ENCODE measurements around the gene PARP15.
"Not testable (repeated sequence)": the region's sequence is repeated elsewhere in the genome, so short reads cannot be mapped to it uniquely, and the experiment has no call there.

Gene PARP15

DNA sequence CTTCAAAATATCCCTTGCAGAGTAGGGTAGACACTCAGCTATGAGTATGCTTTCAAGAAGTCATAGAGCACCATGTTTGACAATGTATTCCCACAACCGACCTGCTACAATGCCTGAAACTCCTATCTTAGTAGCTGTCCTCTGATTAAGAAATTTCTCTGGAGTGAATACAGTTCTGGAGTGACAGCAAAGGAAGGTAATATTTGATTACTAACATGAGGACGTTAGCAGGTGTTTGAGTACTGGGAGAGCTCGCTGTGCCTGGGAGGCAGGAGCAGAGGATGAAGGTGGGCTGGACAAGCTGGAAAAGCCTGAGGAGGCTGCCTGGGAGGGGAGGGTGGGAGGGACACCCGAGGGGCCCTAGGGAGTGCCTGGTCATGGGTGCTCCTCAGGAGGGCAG is 42.9 kb downstream of the PARP15 start:
- DNase-seq: no peak

DNA sequence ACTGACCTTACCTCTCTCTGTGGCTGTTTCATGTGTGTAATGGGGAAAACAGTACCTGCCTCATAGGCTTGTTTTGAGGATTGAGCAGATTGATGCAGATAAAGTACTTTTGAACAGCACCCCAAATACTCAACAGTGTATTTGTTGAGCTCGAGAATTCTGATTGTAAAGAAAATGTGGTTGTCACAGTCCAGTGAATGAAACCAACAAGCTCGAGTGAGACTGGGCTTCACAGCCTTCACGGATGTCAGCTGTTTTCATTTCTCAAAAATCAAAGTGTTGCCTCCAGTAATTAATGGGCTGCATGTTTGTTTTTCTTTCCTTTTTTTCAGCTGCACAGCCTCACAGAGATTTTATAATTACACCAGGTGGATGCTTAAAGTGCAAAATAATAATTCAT is 43.7 kb downstream of the PARP15 start:
- no peak for DNase-seq

DNA sequence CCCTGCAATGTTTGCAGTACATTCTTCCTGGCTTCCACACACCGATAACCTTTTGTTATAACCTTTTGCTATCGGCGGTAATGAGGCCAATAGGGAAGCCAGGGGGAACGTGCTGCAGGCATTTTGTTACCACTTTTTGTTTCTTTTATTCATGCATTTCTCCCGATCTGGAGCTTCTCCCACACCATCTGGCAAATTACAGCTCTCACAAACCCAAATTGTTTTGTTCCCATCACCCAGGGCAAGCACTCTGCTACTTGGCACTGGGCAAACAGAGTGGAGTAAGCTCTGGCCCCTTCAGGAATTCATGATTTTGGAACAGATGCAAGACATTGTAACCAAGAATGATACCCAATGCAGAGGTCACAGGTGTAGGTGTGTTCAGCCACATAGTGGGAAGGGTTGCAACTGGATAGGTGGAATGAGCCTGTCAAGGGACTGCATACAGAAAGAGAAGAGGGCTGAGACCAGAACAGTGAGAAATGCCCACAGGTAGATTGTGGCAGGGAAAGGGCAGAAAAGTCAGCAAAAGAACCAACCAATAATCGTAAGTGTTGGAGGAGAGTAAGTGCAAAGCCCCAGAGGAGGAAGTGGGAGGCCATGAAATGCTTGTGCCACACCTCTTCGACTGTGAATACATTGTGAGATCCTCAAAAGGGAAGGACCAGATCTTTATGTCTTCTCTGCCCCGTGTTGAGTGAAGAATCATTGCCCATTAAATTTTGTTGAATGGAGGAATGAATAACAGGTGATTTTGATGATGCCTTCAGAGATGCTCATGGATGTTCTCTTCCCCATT is 45.8 kb downstream of the PARP15 start:
- no peak for DNase-seq

DNA sequence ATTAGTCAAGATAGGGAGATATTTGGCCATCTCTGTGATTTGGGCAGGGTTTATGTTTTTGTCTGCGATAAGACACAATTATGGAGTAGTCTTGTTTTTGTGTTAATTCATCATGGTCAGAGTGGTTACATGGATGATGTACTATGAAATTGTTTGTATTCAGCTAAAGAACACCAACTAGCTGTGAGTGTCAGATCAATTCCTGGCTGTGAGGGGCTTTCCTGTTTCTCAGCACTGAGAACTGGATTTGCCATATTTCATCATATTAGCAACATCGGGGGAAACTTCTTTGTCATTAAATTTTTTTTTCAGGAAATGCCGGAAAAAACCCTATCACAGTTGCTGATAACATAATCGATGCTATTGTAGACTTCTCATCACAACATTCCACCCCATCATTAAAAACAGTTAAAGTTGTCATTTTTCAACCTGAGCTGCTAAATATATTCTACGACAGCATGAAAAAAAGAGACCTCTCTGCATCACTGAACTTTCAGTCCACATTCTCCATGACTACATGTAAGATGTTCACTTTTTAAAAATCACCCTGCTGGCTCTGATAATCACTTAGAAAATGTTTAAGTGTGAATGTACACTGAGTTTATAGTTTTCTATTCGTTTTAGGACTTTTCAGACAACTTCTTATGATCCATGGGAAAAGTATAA is 49.2 kb downstream of the PARP15 start:
- no peak for DNase-seq

DNA sequence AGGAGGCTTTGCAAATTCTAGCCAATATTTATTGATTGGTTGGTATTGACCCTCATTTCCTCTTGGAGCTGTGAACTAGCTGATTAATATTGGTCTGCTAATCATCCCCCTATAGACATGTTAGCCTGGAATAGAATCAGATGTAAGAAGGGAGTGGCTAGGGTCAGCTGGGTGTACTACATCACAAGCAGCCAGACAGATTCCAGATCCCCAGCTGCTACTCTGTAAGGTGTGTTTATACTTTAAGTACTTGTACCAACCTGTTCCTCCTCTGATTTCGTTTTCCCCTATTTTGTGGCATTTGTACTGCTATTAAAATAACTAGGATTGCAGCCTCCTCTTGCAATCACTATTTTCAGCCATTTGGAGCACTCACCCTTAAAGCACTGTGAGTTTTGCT is 49.9 kb downstream of the PARP15 start:
- DNase-seq: no peak

DNA sequence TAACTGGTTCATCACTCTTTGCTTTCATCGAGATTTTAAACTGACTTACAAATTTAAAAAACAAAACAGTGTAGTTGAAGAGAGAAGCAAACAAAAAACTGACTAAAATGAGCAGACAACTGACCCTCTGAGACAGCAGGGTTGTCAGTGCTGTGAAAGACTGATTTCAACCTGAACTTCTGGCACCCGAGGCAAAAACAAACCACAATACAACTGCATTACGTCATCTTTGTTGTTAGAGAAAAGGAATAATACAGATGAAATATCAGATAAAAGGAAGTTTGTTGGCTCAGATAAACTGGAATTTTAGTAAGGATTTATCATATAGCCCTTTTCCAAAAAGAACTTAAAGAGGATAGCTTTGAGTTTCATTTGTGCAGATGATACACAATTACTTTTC is 51.1 kb downstream of the PARP15 start:
- no peak for DNase-seq

DNA sequence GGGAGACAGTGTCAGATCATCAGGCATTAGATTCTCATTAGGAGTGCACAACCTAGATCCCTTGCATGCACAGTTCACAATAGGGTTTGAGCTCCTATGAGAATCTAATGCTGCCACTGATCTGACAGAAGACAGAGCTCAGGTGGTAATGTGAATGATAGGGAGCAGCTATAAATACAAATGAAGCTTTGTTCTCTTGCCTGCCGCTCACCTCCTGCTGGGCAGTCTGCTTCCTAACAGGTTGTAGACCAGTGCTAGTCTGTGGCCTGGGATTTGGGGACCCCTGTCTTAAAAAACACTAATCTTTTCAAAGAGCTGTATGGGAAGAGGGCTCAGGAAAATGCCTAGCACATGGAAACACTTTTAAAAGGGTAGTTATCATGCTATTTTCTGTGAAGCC is 52.3 kb downstream of the PARP15 start:
- DNase-seq: no peak

DNA sequence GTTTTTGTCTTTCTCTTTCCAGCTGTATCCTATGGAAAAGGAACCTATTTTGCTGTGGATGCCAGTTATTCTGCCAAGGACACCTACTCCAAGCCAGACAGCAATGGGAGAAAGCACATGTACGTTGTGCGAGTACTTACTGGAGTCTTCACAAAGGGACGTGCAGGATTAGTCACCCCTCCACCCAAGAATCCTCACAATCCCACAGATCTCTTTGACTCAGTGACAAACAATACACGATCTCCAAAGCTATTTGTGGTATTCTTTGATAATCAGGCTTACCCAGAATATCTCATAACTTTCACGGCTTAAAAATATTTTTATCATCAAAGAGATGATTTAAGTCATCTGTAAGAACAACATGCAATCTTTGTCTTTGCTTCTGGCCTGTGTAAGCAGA is 58.3 kb downstream of the PARP15 start:
- no peak for DNase-seq

DNA sequence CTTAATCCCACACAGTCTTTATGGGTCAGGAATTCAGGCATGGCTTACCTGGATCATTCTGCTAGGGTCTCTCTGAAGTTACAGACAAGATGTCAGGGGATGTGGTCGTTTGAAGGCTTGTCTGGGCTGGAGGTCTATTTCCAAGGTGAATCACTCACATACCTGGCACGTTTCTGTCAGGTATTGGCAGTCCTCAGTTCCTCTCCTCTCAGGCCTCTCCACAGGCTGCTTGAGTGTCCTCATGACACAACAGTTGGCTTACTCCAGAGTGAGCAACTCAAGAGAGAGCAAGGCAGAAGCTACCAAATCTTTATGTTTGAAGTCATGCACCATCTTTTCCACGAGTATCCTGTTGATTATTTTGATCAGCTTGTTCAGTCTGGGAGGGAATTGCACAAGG is 59.2 kb downstream of the PARP15 start:
- no peak for DNase-seq

DNA sequence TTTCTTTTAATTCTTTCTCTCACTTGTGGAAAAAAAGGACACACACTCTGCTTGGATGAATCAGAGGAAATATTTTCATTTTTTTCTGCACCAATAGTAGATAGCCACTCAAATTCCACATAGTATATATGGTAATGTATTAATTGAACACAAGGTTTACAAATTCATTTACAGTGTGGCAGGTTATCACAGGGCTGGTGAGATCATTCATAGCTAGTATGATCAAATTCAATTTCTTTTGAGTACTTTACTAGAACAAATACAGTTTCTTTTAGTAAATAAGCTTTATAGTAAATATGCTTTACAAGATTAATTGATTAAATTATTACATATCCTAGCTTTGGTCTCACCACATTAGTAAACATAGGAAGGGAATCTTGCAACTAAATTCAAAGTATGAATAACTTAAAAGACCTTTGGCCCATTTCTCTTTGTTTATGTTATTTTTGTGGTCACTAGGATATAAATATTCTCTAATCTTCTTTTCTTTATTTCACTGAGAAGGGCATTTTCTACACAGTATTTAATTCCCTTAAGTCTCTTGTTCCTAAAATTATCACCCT is 63.1 kb downstream of the PARP15 start:
- DNase-seq: no peak

DNA sequence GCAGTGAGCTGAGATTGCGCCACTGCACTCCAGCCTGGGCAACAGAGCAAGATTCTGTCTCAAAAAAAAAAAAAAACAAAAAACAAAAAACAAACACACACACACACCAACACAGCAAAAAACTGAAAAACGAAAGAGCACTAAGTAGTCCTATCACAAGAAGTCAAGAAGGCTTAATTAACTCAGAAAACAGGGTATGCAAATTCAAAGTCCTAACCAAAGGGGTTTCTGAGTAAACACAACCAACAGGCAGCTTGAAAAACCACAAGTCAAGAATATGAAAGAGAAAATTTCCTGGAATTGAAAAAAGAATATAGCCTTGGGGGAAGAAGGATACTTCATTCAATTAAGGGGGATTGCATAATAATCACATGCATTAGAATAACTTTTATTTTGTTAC is 65.5 kb downstream of the PARP15 start:
- no peak for DNase-seq

DNA sequence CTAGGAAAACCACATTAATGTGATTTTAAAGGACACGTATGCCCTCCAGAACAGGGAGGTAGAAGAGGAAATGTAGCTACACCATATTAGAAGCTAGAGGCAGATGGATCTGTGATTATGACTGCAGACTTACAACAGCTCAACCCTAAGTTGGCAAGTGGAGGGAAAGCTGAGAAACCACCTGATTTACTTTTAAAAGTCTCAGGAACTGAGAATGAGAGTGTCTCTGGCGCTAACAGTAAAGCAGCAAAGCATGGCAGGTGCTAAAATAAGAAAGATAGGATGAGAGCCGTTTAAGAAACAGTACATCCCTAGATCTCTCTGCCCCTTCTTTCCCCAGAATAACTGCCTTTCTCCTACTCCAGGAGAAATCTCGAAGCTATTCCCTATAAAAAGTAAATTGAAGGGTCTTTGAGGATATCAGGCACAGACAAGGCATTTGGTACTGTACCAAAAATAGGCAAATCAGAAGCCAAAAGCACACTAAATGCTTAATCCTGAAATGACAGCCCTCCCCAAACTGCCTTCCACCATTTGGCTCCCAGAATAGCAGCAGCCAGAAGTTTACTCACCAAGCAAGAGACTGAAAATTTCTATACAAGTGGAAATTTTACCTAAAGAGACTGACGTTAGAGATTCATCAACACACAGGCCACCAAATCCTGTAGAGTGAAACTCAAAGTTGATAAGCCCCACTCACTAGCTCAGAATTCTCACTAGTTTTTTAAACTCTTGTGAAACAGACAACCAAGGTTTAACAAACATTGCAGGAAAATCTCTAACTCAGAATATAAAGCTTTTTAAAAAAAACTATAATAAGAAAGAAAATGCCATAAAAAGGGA is 68.9 kb downstream of the PARP15 start:
- no peak for DNase-seq

DNA sequence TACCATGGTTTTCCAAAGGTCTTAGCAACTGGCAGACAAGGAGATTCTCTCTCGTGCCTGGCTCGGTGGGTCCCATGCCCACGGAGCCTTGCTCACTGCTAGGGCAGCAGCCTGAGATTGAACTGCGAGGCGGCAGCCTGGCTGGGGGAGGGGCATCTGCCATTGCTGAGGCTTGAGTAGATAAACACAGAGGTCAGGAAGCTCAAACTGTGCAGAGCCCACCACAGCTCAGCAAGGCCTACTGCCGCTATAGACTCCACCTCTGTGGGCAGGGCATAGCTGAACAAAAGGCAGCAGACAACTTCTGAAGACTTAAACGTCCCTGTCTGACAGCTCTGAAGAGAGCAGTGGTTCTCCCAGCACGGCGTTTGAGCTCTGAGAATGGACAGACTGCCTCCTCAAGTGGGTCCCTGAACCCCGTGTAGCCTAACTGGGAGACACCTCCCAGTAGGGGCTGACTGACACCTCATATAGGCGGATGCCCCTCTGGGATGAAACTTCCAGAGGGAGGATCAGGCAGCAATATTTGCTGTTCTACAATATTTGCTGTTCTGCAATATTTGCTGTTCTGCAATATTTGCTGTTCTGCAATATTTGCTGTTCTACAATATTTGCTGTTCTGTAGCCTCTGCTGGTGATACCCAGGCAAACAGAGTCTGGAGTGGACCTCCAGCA is 73.9 kb downstream of the PARP15 start:
- not testable (repeated sequence) for DNase-seq

DNA sequence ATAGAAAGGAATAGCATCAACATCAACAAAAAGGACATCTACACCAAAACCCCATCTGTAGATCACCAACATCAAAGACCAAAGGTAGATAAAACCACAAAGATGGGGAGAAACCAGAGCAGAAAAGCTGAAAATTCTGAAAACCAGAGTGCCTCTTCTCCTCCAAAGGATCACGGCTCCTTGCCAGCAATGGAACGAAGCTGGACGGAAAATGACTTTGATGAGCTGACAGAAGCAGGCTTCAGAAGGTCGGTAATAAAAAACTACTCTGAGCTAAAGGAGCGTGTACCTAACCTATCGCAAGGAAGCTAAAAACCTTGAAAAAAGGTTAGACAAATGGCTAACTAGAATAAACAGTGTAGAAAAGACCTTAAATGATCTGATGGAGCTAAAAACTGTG is 74.5 kb downstream of the PARP15 start:
- DNase-seq: not testable (repeated sequence)

DNA sequence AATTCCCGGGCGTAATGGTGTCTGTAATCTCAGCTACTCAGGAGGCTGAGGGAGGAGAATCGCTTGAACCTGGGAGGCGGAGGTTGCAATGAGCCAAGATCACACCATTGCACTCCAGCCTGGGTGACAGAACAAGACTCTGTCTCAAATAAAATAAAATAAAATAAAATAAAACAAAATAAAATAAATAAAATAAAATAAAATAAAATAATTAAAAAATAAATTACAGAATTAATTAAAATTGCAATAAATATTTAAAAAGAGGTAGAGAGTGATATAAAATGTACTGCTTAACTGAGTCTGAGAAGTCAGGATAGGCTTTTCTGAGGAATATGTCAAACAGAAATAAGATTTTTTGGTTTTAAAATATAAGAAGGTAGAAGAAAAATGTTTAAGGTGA is 80.9 kb downstream of the PARP15 start:
- DNase-seq: not testable (repeated sequence)

DNA sequence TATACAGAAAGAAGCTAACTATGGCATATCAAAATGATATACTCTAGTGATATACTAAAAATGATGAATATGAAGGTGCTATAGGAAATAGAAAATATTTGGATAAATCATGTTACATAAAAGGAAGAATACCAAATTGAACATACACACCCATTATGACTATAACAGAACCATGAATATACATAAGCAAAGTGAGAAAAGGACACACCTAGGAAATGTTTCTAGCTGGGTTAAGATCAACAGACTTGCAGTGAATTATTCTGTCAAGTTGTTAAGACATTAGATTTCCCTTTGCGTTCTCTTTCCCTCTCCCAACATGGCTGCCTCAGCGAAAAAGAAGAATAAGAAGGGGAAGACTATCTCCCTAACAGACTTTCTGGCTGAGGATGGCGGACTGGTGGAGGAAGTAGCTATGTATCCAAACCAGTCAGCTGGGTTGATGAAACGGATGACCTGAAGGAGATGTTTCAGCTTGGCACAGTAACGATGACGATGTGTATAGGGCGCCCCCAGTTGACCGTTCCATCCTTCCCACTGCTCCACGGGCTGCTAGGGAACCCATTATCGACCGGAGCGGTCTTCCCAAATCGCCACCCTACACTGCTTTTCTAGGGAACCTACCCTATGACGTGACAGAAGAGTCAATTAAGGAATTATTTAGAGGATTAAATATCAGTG is 83.0 kb downstream of the PARP15 start:
- no peak for DNase-seq

DNA sequence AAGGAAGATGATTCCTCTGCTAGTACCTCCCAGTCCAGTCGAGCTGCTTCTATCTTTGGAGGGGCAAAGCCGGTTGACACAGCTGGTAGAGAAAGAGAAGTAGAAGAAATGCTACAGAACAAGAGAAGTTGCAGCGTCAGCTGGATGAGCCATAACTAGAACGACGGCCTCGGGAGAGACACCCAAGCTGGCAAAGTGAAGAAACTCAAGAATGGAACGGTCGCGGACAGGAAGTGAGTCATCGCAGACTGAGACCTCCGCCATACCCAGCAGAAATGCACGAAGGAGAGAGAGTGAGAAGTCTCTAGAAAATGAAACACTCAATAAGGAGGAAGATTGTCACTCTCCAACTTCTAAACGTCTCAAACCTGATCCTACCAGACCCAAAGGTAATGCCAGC is 84.2 kb downstream of the PARP15 start:
- no peak for DNase-seq

DNA sequence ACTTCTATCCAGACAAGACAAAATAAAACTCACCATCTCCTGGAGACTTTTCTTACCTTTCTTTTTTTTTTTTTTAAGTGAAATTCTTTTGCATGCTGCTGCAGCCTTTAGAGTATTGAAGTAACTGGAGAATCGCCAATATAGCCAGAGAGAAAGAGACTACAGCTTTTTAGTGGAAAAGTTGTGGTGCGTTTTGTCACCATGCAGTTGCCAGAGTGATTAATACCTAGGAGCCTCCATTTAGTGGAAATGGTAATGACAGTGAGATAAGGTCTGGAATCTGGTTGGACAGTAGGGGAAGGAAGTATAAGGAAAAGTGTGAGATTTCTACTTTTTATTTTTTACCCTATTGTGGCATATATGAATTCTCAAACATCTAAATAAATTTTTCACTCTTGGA is 85.1 kb downstream of the PARP15 start:
- DNase-seq: no peak

DNA sequence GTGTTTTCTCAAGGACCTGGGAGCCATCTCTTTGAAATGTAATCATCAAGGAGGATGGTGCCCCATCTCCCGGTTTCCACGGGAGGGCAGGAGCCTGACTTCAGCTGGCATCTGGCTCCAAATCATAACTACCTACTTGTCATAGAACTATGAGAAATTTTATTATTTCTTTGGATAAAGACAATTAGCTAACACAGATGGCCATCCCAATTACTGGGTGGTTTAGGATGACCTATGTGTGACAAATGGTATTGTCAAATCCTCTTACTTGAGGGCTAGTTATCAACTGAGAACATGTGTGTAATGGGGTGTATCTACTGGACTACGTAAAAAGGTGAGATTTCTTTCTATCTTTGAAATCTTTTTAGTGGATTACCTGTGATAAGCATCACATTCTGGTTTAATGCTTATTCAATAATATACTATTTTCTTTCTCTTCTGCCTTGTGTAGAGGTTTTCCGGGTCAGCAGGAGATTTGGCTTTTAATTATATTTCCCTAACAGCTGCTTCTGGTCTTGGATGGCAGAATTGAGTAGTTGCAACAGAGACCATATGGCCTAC is 87.9 kb downstream of the PARP15 start:
- DNase-seq: no peak

DNA sequence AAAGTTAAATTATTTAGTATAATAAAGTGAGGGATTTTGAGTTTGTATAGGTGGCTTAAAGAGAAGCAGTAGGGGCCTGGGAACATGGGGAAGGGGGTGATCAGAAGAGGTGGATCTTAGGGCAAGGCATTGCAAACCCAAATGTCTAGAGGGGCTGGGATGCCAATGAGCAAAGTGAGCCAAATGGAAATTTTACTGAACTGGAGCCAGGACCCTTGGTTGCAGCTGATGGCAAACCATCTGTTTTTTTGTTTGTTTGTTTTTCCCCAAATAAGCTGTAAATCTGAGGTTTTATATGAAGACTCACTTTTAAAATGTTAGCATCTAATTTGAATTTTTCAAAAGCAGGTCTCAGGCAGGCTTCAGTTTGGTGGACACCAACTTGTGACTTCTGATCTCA is 88.4 kb downstream of the PARP15 start:
- no peak for DNase-seq

DNA sequence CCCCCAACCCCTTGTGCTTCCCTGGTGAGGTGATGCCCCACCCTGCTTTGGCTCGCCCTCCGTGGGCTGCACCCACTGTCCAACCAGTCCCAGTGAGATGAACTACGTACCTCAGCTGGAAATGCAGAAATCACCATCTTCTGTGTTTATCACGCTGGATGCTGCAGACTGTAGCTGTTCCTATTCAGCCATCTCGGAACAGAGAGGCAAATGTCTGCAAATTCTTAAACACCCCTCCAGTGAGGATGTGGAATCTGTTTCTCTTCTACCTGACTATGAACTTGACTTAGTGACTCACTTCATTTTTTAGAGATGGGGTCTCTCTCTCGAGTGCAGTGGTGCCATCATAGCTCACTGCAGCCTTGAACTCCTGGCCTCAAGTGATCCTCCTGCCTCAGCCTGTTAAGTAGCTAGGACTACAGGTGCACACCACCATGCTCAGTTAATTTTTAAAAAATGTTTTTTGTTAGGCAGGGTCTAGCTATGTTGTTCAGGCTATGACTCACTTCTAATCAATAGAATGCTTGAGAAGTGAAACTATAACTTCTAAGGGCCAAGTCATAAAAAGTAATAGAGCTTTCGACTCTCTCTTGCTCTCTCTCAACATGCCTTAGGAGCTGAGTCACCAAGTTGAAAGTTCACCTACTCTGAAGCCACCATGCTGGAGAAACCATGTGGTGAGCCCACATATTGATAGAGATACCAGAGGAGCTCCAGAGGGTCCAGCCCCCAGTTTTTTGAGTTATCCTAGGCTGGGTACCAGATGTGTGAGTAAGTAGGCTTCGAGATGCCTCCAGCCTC is 91.7 kb downstream of the PARP15 start:
- no peak for DNase-seq
